HG03565 (cell line): ENCODE measurements around the gene ACOX3.
"Not testable (repeated sequence)": the region's sequence is repeated elsewhere in the genome, so short reads cannot be mapped to it uniquely, and the experiment has no call there.

Experiments
- ATAC-seq: cut with Tn5 transposase; IDR thresholded peaks from one replicate; pipeline ENCODE4 v1.9.1; 2021; ENCODE audit warnings: mild to moderate bottlenecking, moderate library complexity; ENCODE audit not compliant: unreplicated experiment

Gene ACOX3

DNA sequence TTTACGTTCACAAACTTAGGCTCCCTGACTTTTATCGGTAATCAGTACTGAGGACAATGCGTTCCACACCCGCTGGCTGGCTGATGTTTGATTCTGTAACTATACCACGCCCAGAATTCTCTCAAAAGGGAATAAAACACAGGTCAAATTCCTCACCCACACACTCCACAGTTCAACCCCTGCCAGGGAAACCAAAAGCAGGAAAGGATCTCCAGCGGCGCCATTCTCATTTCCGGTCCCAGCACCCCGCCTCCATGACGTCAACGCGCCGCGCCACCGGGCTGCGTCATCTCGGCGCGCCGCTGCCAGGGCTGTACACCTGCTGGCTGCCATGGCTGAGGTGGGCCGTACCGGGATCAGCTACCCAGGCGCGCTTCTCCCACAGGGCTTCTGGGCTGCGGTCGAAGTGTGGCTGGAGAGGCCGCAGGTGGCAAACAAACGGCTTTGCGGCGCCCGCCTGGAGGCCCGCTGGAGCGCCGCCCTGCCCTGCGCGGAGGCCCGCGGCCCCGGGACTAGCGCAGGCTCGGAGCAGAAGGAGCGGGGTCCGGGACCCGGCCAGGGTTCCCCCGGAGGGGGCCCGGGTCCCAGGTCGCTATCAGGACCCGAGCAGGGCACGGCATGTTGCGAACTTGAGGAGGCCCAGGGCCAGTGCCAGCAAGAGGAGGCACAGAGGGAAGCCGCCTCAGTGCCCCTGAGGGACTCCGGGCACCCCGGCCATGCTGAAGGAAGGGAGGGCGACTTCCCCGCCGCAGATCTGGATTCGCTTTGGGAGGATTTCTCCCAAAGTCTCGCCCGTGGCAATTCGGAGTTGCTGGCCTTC lies at the start of gene ACOX3, which contains the start of gene TRMT44:
ACOX3 (minus strand) TSS at position 232 of the 820 bp plus-strand sequence. CDS start 24,202 bp downstream, outside the sequence.
TRMT44 (plus strand) TSS at position 286 of the 820 bp plus-strand sequence; CDS start at position 332, 46 bp downstream.
- peak; percentile 76 for ATAC-seq

DNA sequence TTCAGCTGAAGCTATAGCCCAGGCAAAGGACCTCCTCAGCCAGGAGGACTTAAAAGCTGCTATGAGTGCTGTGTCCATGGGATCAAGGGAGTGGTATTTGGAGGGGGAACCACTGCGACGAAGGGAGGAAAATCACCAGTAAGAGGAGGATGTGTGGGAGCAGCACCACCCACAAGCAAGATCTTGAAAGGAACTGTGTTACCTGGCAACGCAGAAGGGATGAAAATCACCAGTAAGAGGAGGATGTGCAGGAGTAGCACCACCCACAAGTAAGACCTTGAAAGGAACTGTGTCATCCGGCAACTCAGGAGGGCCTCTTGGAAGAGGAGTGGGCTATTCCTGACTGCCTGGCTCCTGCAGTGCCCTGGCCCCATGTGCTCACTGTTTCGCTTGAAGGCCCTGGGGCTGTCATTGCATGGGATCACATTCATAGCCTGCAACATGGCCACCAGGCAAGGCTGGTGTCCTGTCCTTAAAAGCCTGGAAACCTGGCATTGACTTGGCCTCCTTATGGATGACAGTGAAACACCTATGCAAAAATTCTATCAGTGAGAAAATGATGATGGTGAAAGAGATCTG lies 48.4 kb upstream of the ACOX3 start:
- no peak for ATAC-seq

DNA sequence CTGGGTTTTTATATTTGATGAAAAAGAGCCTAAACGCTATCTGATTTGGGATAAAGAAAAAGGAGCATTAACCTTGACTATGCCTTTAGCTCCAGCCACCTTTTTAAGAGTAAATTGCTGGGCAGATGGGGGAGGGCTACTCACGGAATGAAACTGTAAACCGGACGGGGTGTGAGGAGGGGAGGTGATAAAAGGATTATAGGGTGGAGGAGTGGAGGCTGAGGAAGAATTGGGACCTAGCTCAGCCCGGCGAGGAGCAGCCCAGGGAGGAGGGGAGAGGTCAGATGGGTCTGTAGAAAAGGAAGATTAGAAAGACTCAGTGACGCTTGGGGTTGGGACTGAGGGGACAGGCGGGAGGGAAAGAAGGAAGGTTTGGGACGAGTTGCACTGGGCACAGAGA lies 46.1 kb upstream of the ACOX3 start:
- ATAC-seq: not testable (repeated sequence)

DNA sequence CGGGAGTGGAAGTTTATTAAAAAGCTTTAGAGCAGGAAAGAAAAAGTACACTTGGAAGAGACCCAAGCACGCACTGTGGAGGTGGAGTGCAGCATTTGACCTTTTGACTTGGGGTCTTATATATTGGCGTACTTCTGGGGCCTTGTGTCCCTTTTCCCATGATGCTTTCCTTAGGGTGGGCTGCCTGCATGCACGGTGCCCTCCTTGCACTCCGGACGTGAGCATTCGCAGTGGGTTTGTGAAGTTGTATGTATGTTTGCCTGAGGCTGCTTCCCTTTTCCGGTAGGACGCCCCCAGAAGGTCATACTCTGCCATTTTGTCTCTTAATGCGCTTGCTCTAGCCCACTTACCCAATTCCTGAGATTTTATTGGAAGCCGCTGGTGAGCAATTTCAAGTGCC lies 39.7 kb upstream of the ACOX3 start:
- ATAC-seq: no peak

DNA sequence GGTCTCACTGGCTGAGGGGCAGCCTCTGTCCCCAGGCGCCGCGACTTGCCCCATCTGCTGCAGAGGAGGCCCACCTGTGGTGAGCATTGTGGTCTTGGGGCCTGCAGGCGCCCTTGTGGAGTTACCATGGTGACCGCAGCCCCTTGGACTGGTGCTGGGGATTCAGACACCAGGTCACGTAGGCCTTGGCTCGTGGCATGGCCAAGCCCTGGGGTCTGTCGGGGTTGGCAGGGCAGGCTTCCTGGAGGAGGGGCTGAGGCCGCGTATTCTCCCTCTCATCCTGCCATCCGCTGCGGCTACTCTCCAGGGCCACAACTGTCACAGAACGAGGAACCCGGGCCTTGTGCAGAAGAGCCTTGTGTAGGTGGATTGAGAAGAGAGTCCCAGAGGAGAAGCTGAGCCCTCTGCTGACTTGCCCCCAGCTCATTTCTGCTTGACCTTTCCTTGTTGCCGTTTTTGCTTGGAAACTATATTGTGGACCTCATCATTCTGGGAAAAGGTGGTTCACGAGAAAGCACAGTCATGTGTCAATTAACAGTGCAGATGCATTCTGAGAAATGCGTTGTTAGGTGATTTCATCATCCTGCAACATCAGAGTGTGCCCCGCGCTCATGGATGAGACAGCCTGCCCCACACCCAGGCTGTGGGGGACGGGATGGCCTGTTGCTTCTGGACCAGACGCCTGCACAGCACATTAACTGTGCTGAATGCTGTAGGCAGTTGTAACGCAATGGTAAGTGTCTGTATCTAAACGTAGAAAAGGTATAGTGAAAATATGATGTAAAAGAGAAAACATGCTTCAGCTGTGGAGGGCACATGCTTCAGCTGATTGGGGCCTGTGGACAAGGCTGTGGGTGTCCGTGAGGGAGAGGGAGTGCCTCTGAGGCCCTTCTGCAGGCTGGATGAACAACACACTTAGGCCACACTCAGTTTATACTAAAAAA lies 38.5 kb upstream of the ACOX3 start:
- ATAC-seq: no peak

DNA sequence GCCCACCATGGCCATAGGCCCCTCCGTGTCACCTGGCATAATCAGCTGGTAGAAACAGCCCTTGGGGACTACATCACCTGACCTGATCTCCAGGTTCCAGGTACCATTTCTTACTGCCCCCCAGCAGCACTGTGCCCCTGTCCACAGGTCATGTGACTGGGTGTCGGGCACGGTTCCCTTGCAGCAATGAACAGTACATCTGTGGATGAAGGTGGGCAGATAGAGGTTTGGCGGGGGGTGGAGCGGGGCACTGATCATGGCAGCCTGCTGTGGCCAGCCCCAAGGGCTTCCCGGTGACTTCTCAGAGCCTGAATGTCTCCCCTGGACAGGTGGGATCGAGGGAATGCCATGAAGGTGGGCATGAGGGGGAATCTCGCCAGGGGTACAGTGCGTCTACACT lies 37.8 kb upstream of the ACOX3 start:
- no peak for ATAC-seq

DNA sequence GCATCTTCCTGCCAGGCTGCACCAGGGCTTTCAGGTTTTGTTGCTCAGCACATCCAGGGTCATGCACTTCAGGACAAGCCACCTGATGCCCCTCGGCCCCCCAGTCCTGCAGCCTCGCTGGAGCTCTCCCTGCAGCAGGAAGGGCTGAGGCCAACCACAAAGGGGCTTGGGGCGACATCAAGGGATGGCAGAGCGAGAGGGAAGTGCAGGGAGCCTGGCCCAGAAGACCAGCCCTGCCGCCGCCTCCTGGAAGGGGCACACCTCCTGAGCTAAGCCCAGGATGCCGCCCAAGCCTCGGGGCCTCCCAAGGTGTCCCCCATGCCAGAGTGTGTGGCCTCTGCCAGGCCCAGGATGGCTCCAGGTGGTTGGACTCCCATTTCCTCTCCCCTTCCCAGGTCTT lies 37.2 kb upstream of the ACOX3 start:
- ATAC-seq: no peak

DNA sequence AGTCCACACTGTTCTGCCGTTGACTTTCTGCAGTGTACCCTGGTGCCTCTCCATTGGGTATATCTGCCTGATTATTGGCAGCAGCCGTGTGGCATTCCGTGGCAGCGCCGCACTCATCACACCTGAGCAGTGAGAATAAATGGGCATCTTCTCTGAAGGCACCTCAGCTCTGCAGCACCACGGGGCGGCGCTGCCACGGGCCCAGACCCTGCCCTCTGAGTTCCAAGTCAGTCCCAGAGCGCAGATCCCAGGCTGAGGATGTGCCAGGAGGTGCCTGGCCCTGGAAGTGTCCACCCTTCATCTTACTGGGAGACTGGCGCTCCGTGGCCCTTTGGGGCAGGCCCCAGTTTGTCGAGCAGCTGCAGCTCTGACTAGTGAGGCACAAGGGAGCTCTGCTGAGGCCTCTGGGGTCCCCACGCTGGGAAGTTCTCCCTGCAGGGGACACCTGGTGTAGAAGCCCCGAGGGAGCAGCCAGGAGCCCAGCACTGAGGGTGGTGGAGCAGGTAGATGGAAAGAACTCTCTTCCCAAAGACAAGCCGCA lies 36.6 kb upstream of the ACOX3 start:
- ATAC-seq: no peak

DNA sequence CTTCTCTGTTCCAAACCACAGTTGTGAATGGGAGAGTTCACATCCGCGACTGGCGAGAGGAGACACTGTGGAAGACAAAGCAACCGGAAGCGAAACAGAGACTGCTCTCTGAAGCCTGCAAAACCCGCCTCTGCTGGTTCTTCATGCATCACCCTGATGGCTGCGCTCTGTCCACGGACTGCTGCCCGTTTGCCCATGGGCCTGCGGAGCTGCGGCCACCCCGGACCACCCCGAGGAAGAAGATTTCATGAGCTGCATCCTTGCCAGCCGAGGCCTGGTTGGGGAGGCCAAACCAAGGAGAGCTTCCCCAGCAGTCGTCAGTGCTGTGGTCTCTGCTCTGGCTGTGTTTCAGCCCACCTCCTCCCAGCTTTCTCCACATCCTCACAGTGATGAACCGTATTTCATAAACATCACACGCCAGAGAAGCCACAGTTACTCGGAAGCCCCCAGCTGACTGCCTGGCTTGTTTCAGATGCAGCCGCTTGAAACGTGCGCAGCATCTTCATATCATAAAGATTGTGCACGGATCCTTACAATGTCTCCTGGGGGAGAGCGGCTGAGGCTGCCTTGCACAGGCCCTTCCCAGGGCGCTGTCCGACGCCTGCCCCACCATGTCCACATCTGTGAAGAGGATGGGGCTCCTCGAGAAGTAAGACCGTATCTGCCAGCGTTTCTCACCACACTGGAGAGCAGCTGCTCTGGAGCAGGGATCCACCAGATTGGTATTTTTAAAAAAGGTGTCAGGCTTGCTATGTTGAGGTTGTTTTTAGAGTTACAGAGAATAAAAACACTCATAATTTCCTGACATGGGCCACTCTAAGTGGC lies 35.4 kb upstream of the ACOX3 start:
- no peak for ATAC-seq

DNA sequence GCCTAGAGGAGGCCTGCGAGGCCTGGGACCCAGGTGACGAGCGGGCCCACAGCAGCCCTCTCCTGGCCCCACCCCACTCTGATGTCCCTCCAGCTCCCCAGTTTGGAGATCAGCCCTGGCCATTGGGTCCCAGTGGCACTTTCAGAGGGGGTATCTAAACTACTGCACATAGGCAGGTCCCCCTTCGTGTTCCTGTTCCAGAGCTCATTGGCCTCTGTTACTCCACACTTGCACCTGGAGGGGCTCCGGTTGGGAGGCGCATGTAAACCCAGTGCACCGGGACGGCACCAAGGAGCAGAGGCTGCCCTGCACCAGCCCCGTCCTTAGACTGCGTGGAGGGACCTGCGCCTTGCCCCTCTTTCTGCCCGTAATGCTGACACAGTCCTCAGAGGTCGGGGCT lies 34.3 kb upstream of the ACOX3 start:
- no peak for ATAC-seq

DNA sequence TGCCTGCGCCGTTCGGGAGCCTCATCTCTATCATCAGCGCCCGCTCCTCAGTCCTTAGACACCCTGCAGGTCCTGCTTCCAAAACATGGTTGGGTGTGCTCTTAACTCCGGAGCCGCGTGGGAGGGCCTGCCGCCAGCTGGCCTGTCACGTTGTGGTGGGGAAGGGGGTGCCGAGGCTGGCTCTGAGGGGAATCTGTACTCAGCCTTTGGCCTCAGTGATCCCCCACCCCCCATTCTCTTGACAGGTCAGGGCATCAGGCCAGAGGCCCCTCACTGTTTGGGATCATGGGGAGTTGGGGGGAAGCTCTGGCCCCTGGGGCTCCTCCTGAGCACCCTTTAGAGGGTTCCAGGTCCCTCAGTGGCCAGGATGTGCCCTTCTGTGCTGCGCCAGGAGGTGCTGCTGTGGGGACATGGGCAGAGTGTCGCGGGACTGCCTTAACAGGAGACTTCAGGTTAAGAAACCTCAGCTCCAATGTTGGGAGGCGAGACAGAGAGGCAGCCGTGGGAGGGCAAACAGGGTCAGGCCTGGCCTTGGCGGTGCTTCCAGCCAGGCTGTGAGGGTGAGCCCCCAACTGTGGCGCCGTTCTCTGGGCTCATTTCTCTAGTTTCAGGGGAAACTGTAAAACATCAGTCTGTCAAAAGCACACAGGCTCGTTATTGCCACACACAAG lies 33.5 kb upstream of the ACOX3 start:
- ATAC-seq: no peak

DNA sequence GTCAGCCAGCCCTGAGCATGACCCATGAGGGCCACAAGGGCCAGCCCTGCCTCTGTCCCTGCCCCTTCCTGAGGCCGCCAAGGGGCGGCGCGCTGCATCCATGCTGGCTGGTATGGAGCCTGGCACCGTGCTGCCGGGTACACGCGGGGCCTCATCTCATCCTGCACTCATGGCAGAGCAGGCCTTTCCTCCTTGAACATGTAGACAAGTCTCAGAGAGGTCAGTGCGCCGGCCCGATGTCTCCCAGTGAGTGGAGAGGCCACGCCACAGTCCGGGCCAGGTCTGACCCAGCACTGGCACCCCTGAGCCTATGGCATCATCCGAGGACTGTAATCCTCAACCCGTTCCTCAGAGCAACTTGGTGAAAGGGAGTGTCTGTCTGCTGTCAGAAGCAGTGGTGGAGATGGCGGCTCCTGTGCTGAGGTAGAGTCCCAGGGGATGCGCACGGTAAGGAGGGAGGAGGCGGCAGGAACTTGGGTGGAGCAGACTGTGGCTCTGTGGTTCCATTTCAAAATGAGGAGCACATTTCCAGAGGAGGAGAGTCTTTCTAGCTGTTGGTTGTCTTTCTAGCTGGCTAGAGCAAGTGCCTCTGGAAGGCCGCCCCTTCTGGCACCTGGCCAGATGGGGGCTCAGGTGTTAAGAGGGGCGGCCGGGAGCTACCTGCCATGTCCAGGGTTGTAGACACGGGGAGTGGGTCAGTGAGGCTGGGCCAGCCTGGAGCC lies 32.8 kb upstream of the ACOX3 start:
- no peak for ATAC-seq

DNA sequence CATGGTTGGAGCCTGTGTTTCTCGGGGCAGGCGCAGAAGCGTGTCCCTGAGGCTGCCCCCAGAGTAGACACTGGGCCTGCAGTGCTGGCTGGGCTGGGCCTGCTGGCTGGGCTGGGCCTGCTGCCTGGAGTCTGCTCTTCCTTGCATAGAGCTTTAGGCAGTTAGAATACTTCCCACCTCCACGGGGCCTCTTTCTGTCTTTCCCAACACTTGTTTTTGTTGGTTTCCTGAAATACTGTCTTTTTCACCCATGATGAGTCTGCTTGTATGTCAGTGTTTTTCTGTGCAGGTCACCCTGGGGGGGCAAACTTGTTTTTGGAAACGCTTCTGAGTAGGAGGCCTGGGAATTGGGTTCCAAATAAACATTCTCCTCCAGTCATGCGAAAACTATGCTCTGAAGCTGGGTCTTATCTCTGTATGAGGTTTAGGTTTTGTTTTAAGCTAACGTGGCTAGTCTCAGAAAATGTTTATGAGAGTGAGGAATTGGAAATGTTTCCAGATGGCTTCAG lies 32.2 kb upstream of the ACOX3 start:
- no peak for ATAC-seq

DNA sequence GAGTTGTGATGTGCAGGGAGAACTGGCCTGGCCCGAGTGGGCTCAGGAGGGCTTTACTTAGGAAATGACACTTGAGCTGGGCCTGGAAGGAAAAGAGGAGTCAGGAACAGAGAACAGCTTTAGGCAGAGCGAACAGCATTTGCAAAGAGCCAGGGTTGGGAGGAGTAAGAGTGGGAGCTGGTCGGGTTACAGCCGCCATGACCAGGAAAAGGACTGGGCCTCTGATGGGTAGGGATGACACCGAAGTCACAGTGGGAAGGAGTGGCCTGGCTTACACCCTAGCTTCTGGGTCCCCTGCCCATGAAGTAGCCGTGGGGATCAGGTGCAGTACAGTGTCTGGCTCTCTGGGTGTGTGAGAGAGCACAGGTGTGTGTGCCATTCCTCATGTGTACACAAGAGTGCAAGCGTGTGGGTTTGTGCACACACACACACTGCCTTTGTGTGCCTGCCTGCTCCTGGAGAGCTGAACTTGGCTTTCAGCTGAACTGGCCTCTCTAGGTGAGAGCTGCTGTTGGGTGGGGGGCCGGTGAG lies 31.7 kb upstream of the ACOX3 start:
- ATAC-seq: no peak

DNA sequence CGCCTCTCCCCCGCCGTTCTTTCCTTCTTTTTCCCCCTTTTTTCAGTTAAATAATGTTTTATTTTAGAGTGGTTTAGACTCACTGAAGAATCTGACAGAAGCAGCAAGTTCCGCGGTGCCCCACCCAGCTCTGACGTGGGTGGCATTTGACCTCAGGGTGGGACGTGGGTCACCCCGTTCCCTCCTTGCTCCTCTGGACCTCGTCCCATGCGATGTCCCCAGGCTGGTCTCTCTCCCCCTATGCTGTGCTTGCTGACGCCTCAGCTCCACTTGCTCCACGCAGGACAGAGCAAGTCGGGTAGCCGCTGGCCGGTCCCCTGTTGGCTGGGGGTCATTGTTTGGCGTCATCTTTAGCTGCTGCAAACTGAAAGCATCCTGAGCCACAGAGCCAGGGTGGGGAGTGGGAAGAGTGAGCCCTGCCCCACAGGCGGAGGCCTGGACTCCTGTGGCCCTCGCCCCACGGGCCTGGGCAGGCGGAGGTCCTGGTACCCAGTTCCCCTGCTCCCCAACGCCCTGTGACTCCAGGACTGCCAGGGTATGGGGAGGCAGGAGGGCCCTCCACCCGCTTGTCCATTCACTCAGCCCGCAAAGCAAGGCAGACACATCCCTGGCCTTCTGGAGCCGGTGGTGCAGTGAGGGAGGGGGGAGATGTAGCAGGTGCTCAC lies 30.8 kb upstream of the ACOX3 start:
- ATAC-seq: no peak

DNA sequence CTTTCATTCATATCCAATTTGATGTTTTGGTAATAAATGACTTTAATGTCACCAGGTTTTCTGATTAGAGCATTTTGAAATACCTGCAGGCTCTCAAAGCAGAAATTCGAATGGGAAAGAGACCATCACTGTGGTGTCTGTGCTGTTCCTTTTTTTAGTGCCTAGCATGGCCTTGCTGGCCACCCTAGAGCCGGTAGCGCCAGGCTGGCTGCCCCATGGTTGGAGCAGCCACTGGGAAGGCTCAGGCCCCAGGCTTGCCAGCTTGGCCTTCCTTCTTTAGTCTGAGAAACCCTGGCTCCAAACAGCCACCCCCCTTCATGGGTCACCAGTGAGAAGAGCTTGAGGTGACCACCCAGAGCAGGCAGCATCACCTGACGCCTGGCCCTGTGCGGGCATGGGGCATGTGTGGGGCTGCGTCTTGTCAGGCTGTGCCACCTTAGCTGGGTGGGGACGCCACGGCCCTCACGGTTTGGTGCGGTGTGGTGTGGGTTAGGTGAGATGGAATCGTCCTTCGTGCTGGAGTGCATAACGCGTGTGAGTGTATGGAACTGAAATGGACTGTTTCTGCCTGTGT lies 30.0 kb upstream of the ACOX3 start:
- no peak for ATAC-seq

DNA sequence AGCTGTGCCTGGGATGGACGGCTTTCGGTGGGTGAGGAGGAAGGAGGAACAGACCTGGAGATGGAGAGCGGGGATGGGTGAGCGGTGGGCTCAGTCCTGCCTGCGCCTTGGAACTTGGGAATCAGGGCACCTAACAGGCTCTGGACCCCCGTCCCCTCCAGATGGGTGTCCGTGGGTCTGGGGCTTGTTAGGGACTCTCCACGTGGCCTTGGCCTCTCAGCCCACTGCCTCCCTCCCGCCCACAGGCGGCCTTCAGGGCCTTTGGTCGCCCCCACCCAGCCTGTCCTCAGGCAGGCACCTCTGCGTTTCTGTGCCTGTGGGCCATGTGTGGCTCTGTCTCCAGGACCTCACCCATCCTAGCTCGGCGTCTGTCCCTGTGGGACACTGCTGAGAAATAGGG lies 29.0 kb upstream of the ACOX3 start:
- no peak for ATAC-seq
